ENCODE data around the gene RGS3. TPM values are rescaled to one million over a fixed set of nuclear protein-coding genes. Genes with fewer than 3 reads are reported as not detected.
"Not testable (repeated sequence)": the region's sequence is repeated elsewhere in the genome, so short reads cannot be mapped to it uniquely, and the experiment has no call there.

Gene RGS3
- polyA plus RNA-seq, 1 of the 3 experiments (the other 2 are of a cell fraction) = 50.6 TPM

DNA sequence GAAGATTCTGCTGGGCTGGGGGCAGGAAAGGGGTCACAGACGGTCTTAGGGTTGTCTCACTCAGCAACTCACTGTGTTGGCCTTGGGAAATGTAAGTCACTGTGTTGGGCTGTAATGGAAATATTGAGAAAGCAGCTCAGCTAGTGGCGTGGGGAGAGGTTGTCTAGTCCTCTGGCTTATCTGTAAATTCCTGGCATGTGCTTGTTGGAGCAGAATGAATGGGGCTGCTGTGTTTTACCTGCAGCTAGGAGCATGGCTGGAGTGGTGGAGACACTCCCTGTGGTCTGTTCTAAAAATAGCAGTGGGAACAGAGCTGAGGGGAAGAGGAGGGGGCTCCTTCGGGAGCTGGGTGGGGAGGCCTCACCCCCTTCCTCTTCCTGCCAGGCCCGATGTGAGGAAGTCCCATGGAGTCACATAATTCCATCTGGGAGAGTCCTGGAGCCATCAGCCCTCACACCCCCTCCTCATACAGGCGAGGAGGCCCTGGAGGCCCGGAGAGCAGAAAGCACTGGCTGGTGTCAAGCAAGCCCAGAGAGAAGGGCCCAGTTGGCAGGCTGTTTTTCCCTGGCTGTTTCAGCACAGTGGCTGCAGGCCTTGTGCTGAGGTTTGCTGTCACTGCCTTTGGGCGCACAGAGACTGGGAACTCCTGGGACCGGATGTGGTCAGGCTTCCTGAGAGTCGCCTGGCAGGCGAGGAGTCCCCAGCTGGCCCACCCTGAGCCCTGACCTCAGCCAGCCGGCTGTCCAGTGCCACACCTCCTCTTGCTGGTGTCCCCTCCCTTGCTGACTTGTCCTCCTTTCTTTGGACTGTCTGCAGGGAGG, 84.9 kb downstream of the RGS3 start:
- no peaks in the 10 kb centered on the region for H3F3A ChIP-seq (replicated peaks; ENCODE audit: insufficient read depth)
- no peak for DNase-seq
- ChIA-PET POLR2A (no interaction called here), CTCF (interaction anchor here (0.9 to 1.2 kb wide), 2 partner anchors 9 to 43 kb away, joined by 3 to 5 read pairs; no protein-coding TSS in a partner anchor)
- TF ChIP-seq, protein P1, sequence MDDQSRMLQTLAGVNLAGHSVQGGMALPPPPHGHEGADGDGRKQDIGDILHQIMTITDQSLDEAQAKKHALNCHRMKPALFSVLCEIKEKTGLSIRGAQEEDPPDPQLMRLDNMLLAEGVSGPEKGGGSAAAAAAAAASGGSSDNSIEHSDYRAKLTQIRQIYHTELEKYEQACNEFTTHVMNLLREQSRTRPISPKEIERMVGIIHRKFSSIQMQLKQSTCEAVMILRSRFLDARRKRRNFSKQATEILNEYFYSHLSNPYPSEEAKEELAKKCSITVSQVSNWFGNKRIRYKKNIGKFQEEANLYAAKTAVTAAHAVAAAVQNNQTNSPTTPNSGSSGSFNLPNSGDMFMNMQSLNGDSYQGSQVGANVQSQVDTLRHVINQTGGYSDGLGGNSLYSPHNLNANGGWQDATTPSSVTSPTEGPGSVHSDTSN (IDR thresholded peaks at IDR 0.05) = no peak
- no peak for TF ChIP-seq GABPA (IDR thresholded peaks at IDR 0.05; ENCODE audit: low read depth)
- TF ChIP-seq, protein P2, sequence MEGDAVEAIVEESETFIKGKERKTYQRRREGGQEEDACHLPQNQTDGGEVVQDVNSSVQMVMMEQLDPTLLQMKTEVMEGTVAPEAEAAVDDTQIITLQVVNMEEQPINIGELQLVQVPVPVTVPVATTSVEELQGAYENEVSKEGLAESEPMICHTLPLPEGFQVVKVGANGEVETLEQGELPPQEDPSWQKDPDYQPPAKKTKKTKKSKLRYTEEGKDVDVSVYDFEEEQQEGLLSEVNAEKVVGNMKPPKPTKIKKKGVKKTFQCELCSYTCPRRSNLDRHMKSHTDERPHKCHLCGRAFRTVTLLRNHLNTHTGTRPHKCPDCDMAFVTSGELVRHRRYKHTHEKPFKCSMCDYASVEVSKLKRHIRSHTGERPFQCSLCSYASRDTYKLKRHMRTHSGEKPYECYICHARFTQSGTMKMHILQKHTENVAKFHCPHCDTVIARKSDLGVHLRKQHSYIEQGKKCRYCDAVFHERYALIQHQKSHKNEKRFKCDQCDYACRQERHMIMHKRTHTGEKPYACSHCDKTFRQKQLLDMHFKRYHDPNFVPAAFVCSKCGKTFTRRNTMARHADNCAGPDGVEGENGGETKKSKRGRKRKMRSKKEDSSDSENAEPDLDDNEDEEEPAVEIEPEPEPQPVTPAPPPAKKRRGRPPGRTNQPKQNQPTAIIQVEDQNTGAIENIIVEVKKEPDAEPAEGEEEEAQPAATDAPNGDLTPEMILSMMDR (IDR thresholded peaks at IDR 0.05) = no peak
- no peak for TF ChIP-seq NRF1 (IDR thresholded peaks at IDR 0.05; ENCODE audit: low read depth, low read length)
- no peak for TF ChIP-seq FOXJ3 (CRISPR knock-in tag; IDR thresholded peaks at IDR 0.05)
- TF ChIP-seq, protein P3, sequence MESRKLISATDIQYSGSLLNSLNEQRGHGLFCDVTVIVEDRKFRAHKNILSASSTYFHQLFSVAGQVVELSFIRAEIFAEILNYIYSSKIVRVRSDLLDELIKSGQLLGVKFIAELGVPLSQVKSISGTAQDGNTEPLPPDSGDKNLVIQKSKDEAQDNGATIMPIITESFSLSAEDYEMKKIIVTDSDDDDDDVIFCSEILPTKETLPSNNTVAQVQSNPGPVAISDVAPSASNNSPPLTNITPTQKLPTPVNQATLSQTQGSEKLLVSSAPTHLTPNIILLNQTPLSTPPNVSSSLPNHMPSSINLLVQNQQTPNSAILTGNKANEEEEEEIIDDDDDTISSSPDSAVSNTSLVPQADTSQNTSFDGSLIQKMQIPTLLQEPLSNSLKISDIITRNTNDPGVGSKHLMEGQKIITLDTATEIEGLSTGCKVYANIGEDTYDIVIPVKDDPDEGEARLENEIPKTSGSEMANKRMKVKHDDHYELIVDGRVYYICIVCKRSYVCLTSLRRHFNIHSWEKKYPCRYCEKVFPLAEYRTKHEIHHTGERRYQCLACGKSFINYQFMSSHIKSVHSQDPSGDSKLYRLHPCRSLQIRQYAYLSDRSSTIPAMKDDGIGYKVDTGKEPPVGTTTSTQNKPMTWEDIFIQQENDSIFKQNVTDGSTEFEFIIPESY (IDR thresholded peaks at IDR 0.05; ENCODE audit: borderline replicate concordance, low read depth) = no peak
- TF ChIP-seq MXI1 (IDR thresholded peaks at IDR 0.05; ENCODE audit: low read depth, low read length) = no peak
- no peak for TF ChIP-seq FOXM1 (IDR thresholded peaks at IDR 0.05; ENCODE audit: low read depth)
- no peak for TF ChIP-seq TCF12 (IDR thresholded peaks at IDR 0.05)
- no peak for TF ChIP-seq MEF2A (IDR thresholded peaks at IDR 0.05; ENCODE audit: borderline replicate concordance, low read depth)
- TF ChIP-seq ELF1 (IDR thresholded peaks at IDR 0.05) = no peak
- TF ChIP-seq, protein P4, sequence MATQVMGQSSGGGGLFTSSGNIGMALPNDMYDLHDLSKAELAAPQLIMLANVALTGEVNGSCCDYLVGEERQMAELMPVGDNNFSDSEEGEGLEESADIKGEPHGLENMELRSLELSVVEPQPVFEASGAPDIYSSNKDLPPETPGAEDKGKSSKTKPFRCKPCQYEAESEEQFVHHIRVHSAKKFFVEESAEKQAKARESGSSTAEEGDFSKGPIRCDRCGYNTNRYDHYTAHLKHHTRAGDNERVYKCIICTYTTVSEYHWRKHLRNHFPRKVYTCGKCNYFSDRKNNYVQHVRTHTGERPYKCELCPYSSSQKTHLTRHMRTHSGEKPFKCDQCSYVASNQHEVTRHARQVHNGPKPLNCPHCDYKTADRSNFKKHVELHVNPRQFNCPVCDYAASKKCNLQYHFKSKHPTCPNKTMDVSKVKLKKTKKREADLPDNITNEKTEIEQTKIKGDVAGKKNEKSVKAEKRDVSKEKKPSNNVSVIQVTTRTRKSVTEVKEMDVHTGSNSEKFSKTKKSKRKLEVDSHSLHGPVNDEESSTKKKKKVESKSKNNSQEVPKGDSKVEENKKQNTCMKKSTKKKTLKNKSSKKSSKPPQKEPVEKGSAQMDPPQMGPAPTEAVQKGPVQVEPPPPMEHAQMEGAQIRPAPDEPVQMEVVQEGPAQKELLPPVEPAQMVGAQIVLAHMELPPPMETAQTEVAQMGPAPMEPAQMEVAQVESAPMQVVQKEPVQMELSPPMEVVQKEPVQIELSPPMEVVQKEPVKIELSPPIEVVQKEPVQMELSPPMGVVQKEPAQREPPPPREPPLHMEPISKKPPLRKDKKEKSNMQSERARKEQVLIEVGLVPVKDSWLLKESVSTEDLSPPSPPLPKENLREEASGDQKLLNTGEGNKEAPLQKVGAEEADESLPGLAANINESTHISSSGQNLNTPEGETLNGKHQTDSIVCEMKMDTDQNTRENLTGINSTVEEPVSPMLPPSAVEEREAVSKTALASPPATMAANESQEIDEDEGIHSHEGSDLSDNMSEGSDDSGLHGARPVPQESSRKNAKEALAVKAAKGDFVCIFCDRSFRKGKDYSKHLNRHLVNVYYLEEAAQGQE (IDR thresholded peaks at IDR 0.05; ENCODE audit: low read depth, low read length) = no peak
- TF ChIP-seq EZH2phosphoT487 (IDR thresholded peaks at IDR 0.05; ENCODE audit: borderline replicate concordance, low read depth) = no peak
- no peak for TF ChIP-seq RCOR1 (IDR thresholded peaks at IDR 0.05; ENCODE audit: low read length)
- no peak for TF ChIP-seq FOSL2 (IDR thresholded peaks at IDR 0.05; ENCODE audit: borderline replicate concordance, low read depth)
- no peak for TF ChIP-seq TEAD4 (IDR thresholded peaks at IDR 0.05; ENCODE audit: borderline replicate concordance, insufficient read depth)
- TF ChIP-seq, protein P5, sequence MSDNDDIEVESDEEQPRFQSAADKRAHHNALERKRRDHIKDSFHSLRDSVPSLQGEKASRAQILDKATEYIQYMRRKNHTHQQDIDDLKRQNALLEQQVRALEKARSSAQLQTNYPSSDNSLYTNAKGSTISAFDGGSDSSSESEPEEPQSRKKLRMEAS (IDR thresholded peaks at IDR 0.05; ENCODE audit: low read depth) = no peak
- no peak for TF ChIP-seq CHD2 (IDR thresholded peaks at IDR 0.05; ENCODE audit: low read length, partially characterized antibody)
- TF ChIP-seq SMC3 (IDR thresholded peaks at IDR 0.05; ENCODE audit: low read depth, low read length) = no peak
- no peaks in the 10 kb centered on the region for H3K36me3 ChIP-seq (replicated peaks in 1 of 2; ENCODE audit: control insufficient read depth in 1 of 2, insufficient read depth in 2 of 2, low read length in 1 of 2)
- H3K4me3 ChIP-seq (ENCODE audit: low read depth in 2 of 2, low read length in 1 of 2) = no peak overlapping the region
- H3K27ac ChIP-seq (ENCODE audit: low read depth in 2 of 2, low read length in 1 of 2) = peak overlapping the region in 1 of 2 experiments; percentile 2; a peak in 1 of 4 replicates
- H3K9me2 ChIP-seq = no peaks in the 10 kb centered on the region
- no peak overlapping the region for H3K4me2 ChIP-seq
- H3K9me3 ChIP-seq = no peaks in the 10 kb centered on the region
- no peak overlapping the region for H3K9ac ChIP-seq
- H3K79me2 ChIP-seq (ENCODE audit: insufficient read depth) = no peaks in the 10 kb centered on the region
- H3K4me1 ChIP-seq (ENCODE audit: control insufficient read depth in 1 of 2, insufficient read depth in 2 of 2, low read depth in 1 of 2, low read length in 1 of 2) = peaks cover 0 to 25% of the 10 kb centered on the region in 2 experiments; a peak in 1 of 4 replicates
- no peak overlapping the region for H2AFZ ChIP-seq (ENCODE audit: low read depth)
- H3K27me3 ChIP-seq (ENCODE audit: insufficient read depth) = no peaks in the 10 kb centered on the region
- H4K20me1 ChIP-seq (ENCODE audit: insufficient read depth) = no peaks in the 10 kb centered on the region
- 71% methylated on average over 7 of the region's 11 CpGs for WGBS (ENCODE audit: low lambda C conversion rate)

DNA sequence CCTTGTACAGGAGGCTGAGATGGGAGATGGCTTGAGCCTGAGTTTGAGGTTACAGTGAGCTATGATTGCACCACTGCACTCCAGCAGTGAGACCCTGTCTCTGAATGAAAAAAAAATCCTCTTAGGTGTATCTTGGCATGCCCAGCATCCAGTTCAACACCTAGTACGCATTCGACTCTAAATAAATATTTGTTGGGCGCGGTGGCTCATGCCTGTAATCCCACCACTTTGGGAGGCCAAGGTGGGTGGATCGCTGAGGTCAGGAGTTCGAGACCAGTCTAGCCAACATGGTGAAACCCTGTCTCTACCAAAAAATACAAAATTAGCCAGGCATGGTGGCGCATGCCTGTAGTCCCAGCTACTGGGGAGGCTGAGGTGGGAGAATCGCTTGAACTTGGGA, 86.4 kb downstream of the RGS3 start:
- CTCF ChIA-PET; H3K4me3 ChIP-seq (ENCODE audit: low read depth in 2 of 2, low read length in 1 of 2); H4K20me1 ChIP-seq (ENCODE audit: insufficient read depth); H3K27me3 ChIP-seq (ENCODE audit: insufficient read depth); H3K9me3 ChIP-seq; H3K9ac ChIP-seq; H2AFZ ChIP-seq (ENCODE audit: low read depth); H3K4me2 ChIP-seq; H3F3A ChIP-seq (replicated peaks; ENCODE audit: insufficient read depth); H3K36me3 ChIP-seq (replicated peaks in 1 of 2; ENCODE audit: control insufficient read depth in 1 of 2, insufficient read depth in 2 of 2, low read length in 1 of 2); DNase-seq; H3K9me2 ChIP-seq; H3K27ac ChIP-seq (ENCODE audit: low read depth in 2 of 2, low read length in 1 of 2); H3K79me2 ChIP-seq (ENCODE audit: insufficient read depth); POLR2A ChIA-PET: not testable (repeated sequence)
- peaks cover 0 to 18% of the 10 kb centered on the region in 2 experiments; a peak in 1 of 4 replicates for H3K4me1 ChIP-seq (ENCODE audit: control insufficient read depth in 1 of 2, insufficient read depth in 2 of 2, low read depth in 1 of 2, low read length in 1 of 2)
- WGBS (ENCODE audit: low lambda C conversion rate) = 95% methylated on average over 8 of the region's 8 CpGs
